Measurements from ENCODE around the gene EAF1. TPM values are rescaled to one million over a fixed set of nuclear protein-coding genes. Genes with fewer than 3 reads are reported as not detected.
"Not testable (repeated sequence)": the region's sequence is repeated elsewhere in the genome, so short reads cannot be mapped to it uniquely, and the experiment has no call there.

Gene EAF1
- total RNA-seq, 1 donor from 2014 or later: 17.8 TPM

DNA sequence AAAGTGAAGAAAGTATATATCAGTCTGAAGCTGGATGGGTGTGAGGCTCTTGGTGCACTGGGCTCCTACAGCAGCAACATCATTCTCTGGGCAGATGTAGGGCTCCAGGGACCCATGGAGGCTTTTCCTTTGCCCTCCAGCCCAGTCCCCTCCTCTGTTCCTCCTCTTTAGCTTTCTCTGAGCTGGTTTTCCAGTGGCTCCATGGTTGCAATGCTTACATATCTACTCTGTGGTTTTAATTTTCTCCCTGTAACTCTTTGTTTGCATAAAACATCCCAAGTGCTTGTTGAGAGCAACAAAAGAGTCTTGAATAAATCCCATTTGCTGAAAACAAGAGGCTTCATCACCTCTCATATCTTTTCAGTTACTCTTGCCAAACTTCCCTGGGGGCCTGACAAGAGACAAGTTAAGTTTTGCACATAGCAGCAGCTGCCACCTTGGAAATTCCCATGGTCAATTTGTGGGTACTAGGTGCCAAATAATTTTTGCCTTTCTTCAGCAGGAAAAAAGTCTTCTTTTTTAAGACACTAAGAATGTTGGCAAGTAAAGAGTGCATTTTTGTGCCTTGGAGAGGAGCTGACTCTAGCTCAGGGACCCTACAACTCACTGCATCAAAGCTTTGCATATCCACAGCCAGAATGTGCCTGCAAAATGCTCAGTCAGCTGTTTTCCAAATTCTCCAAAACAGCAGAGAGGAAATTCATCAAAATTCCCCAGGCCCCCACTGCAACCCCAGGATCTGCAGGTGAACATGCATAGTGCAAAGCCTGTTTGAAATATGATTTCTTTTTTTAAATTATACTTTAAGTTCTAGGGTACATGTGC lies 52.2 kb downstream of the EAF1 start:
- no peak for DNase-seq (ENCODE audit: extremely low spot score, unreplicated experiment)

DNA sequence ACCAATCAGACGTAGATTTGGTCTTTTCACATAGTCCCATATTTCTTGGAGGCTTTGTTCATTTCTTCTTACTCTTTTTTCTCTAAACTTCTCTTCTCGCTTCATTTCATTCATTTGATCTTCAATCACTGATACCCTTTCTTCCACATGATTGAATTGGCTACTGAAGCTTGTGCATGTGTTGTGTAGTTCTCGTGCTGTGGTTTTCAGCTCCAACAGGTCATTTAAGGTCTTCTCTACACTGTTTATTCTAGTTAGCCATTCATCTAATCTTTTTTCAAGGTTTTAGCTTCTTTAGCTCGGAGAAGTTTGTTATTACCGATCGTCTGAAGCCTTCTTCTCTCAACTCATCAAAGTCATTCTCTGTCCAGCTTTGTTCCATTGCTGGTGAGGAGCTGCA lies 57.2 kb downstream of the EAF1 start:
- not testable (repeated sequence) for H3K36me3 Mint-ChIP-seq (ENCODE audit: unreplicated experiment); DNase-seq (ENCODE audit: extremely low spot score, unreplicated experiment); H3K27ac Mint-ChIP-seq (ENCODE audit: unreplicated experiment); H3K4me3 Mint-ChIP-seq (ENCODE audit: unreplicated experiment); H3K4me1 Mint-ChIP-seq (ENCODE audit: unreplicated experiment); H3K9me3 Mint-ChIP-seq (ENCODE audit: unreplicated experiment)
- peaks cover 24% of the 10 kb centered on the region for H3K27me3 Mint-ChIP-seq (ENCODE audit: unreplicated experiment)

More for the DNA sequence above, 52.2 kb downstream of the EAF1 start:
- Mint-ChIP-seq H3K36me3 (ENCODE audit: unreplicated experiment) (no peaks in the 10 kb centered on the region), H3K27me3 (ENCODE audit: unreplicated experiment) (peaks cover 23% of the 10 kb centered on the region), H3K4me3 (ENCODE audit: unreplicated experiment) (no peak overlapping the region), H3K4me1 (ENCODE audit: unreplicated experiment) (no peaks in the 10 kb centered on the region), H3K27ac (ENCODE audit: unreplicated experiment) (no peak overlapping the region), H3K9me3 (ENCODE audit: unreplicated experiment) (peaks cover 9% of the 10 kb centered on the region)
- TF ChIP-seq, protein P1, sequence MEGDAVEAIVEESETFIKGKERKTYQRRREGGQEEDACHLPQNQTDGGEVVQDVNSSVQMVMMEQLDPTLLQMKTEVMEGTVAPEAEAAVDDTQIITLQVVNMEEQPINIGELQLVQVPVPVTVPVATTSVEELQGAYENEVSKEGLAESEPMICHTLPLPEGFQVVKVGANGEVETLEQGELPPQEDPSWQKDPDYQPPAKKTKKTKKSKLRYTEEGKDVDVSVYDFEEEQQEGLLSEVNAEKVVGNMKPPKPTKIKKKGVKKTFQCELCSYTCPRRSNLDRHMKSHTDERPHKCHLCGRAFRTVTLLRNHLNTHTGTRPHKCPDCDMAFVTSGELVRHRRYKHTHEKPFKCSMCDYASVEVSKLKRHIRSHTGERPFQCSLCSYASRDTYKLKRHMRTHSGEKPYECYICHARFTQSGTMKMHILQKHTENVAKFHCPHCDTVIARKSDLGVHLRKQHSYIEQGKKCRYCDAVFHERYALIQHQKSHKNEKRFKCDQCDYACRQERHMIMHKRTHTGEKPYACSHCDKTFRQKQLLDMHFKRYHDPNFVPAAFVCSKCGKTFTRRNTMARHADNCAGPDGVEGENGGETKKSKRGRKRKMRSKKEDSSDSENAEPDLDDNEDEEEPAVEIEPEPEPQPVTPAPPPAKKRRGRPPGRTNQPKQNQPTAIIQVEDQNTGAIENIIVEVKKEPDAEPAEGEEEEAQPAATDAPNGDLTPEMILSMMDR (IDR thresholded peaks at IDR 0.05): no peak

DNA sequence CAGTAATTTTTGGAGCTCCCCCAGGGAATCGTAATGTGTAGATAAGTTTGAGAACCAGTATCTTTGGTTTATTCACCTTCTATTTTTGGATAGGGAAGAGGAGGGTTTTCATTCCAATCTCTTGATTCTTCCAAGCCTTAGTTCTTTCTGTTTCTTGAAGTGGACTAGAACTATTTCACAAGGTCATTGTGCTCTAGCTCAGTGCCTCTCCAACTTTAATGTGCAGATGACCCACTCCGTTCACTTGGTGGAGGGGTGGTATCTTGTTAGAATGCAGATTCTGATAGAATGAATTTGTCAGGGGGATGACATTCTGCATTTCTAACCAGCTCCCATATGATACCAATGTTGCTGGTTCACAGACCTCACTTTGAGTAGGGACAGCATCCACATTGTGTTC lies 58.6 kb downstream of the EAF1 start:
- no peak overlapping the region for H3K27ac Mint-ChIP-seq (ENCODE audit: unreplicated experiment)
- peaks cover 8% of the 10 kb centered on the region for H3K9me3 Mint-ChIP-seq (ENCODE audit: unreplicated experiment)
- H3K27me3 Mint-ChIP-seq (ENCODE audit: unreplicated experiment): peaks cover 24% of the 10 kb centered on the region
- DNase-seq (ENCODE audit: extremely low spot score, unreplicated experiment): no peak
- H3K4me3 Mint-ChIP-seq (ENCODE audit: unreplicated experiment): no peak overlapping the region
- no peaks in the 10 kb centered on the region for H3K4me1 Mint-ChIP-seq (ENCODE audit: unreplicated experiment)
- peaks cover 5% of the 10 kb centered on the region for H3K36me3 Mint-ChIP-seq (ENCODE audit: unreplicated experiment)
- TF ChIP-seq, protein P1 (IDR thresholded peaks at IDR 0.05): no peak

DNA sequence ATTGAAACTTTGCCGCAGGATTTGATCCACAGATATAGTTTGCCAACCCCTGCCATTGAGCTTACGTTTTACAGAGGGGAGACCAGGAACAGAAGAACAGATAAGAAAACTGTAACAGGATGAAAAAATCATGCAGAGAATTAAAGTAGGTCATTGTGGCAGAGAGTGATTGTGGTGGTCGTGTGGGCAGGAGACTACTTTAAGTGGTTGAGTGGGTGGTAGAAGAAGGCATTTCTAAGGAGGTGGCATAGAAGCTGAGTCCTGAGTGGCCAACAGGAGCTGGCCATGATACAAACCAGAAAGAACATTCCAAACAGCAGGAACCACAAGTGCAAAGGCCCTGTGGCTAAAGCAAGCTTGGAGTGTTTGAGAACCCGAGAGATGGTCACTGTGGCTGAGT lies 59.6 kb downstream of the EAF1 start:
- Mint-ChIP-seq H3K4me1 (ENCODE audit: unreplicated experiment) (no peaks in the 10 kb centered on the region), H3K36me3 (ENCODE audit: unreplicated experiment) (peaks cover 5% of the 10 kb centered on the region), H3K27ac (ENCODE audit: unreplicated experiment) (no peak overlapping the region), H3K4me3 (ENCODE audit: unreplicated experiment) (no peak overlapping the region), H3K27me3 (ENCODE audit: unreplicated experiment) (peaks cover 17% of the 10 kb centered on the region), H3K9me3 (ENCODE audit: unreplicated experiment) (peaks cover 6% of the 10 kb centered on the region)
- DNase-seq (ENCODE audit: extremely low spot score, unreplicated experiment): no peak
- TF ChIP-seq, protein P1 (IDR thresholded peaks at IDR 0.05): no peak

DNA sequence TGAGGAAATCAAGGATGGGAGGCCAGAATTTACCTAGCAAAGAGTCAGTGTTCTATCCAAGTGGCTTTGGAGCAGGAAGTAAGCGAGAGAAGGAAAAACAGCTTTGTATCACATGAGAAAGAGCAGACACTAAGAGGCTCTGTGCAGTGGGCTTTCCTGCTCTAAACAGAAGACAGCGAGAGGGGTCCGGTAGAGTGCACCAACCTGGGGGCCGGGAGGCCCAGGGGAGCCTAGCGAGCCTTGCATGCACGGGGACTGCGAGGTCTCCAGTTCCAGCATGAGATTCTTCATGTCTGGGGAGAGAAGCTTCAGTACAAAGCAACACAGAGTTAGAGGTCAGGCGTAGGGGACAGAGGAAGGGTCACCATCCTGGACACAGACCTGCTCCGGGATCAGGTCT lies 60.6 kb downstream of the EAF1 start:
- TF ChIP-seq, protein P1 (IDR thresholded peaks at IDR 0.05): no peak
- H3K4me1 Mint-ChIP-seq (ENCODE audit: unreplicated experiment): no peaks in the 10 kb centered on the region
- H3K27me3 Mint-ChIP-seq (ENCODE audit: unreplicated experiment): peaks cover 11% of the 10 kb centered on the region
- DNase-seq (ENCODE audit: extremely low spot score, unreplicated experiment): no peak
- H3K4me3 Mint-ChIP-seq (ENCODE audit: unreplicated experiment): no peak overlapping the region
- H3K27ac Mint-ChIP-seq (ENCODE audit: unreplicated experiment): no peak overlapping the region
- peaks cover 6% of the 10 kb centered on the region for H3K9me3 Mint-ChIP-seq (ENCODE audit: unreplicated experiment)
- H3K36me3 Mint-ChIP-seq (ENCODE audit: unreplicated experiment): peaks cover 5% of the 10 kb centered on the region

Data from osteocyte (in vitro differentiated cells).